ENCODE data around the gene GAA. TPM values are rescaled to one million over a fixed set of nuclear protein-coding genes. Genes with fewer than 3 reads are reported as not detected.

Gene GAA
- total and polyA plus RNA-seq, 2 of the 4 experiments (the other 2 are of a cell fraction): 2.2 to 14.8 TPM

- WGBS, 2 experiments (ENCODE audit: extremely low coverage in 2 of 2, insufficient read length in 1 of 2): 75% methylated on average over 9 of the region's 35 CpGs; no CpG with 5 or more reads in 1 of the 2 experiments
- no TSS peak for BruUV-seq (replicated peaks)
- TF ChIP-seq BHLHE40 (IDR thresholded peaks at IDR 0.05; ENCODE audit: low read depth, low read length) (no peak), RAD21 (IDR thresholded peaks at IDR 0.05; ENCODE audit: low read length) (no peak), MAFK (IDR thresholded peaks at IDR 0.05; ENCODE audit: low read depth, low read length) (no peak), CEBPB (IDR thresholded peaks at IDR 0.05; ENCODE audit: low read depth, low read length) (no peak), CHD1 (IDR thresholded peaks at IDR 0.05; ENCODE audit: low read depth, low read length) (no peak)
- TF ChIP-seq, protein P1, sequence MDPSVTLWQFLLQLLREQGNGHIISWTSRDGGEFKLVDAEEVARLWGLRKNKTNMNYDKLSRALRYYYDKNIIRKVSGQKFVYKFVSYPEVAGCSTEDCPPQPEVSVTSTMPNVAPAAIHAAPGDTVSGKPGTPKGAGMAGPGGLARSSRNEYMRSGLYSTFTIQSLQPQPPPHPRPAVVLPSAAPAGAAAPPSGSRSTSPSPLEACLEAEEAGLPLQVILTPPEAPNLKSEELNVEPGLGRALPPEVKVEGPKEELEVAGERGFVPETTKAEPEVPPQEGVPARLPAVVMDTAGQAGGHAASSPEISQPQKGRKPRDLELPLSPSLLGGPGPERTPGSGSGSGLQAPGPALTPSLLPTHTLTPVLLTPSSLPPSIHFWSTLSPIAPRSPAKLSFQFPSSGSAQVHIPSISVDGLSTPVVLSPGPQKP (IDR thresholded peaks at IDR 0.05; ENCODE audit: borderline replicate concordance, low read depth, low read length): no peak
- Histone ChIP-seq H4K91ac (ENCODE audit: insufficient read depth, low read depth, low read length) (no peak overlapping the region), H3K4me1 (ENCODE audit: control insufficient read depth, insufficient read depth, low read length) (peaks cover 5% of the 10 kb centered on the region), H3K18ac (ENCODE audit: low read depth, low read length) (no peak overlapping the region), H4K8ac (ENCODE audit: low read depth in 2 of 2, low read length in 2 of 2) (no peak overlapping the region), H3K4me2 (ENCODE audit: low read depth, low read length) (no peak overlapping the region), H4K5ac (ENCODE audit: low read depth, low read length) (no peak overlapping the region), H2BK20ac (ENCODE audit: low read depth, low read length) (no peak overlapping the region), H2BK120ac (ENCODE audit: low read depth, low read length) (no peak overlapping the region), H4K20me1 (ENCODE audit: insufficient read depth, low read length) (no peaks in the 10 kb centered on the region), H2AK9ac (replicated peaks; ENCODE audit: low read depth, low read length, poor library complexity) (no peak overlapping the region), H3K4ac (ENCODE audit: low read depth, low read length) (no peak overlapping the region), H3K23ac (ENCODE audit: low read depth, low read length) (no peak overlapping the region), H2AK5ac (ENCODE audit: low read depth, low read length) (no peak overlapping the region), H3K36me3 (ENCODE audit: control insufficient read depth, insufficient read depth, low read length) (peaks cover 3% of the 10 kb centered on the region; the same call in 1 of the 2 replicates), H2BK5ac (ENCODE audit: low read depth, low read length, poor library complexity, severe bottlenecking) (no peak overlapping the region), H2AFZ (replicated peaks; ENCODE audit: low read length, poor library complexity) (no peak overlapping the region), H3K9me1 (ENCODE audit: insufficient read depth, low read length) (peaks cover 7% of the 10 kb centered on the region), H3K4me3 (ENCODE audit: insufficient read depth, low read depth, low read length) (no peak overlapping the region), H3K27ac (ENCODE audit: insufficient read depth, low read length) (no peak overlapping the region), H3K56ac (ENCODE audit: extremely low read depth, insufficient read depth, low read length) (no peak overlapping the region), H3K27me3 (ENCODE audit: control insufficient read depth, insufficient read depth, low read length) (no peaks in the 10 kb centered on the region), H3K9me3 (ENCODE audit: control insufficient read depth, insufficient read depth, low read length) (no peaks in the 10 kb centered on the region), H2BK15ac (ENCODE audit: low read depth, low read length) (no peak overlapping the region), H3K9ac (ENCODE audit: low read depth, low read length) (no peak overlapping the region), H3K79me1 (ENCODE audit: low read depth in 1 of 2, low read length in 2 of 2) (no peaks in the 10 kb centered on the region), H3K14ac (replicated peaks; ENCODE audit: low read depth, low read length) (no peak overlapping the region)
- intact Hi-C loops (cut with micrococcal nuclease): no loop called here
- dilution Hi-C loops (cut with HindIII; ENCODE audit: low sequenced_read_pairs, unreplicated experiment): no loop called here
- CTCF ChIA-PET: no interaction called here
- in situ Hi-C loops (cut with MboI; ENCODE audit: low sequenced_read_pairs): no loop called here
- DNase-seq: no peak
- no peak for ATAC-seq (ENCODE audit: low read depth)
- POLR2A ChIA-PET (ENCODE audit: unreplicated experiment): no interaction called here
Observed at GRCh38 chr17:80118601-80119270, 17.4 kb downstream of the GAA start.
